NCI-H526 treated with DMSO at 0.1 percent for 48 hours (cell line): ENCODE measurements around the gene BBS9.

Experiments
- DNase-seq: peaks from one replicate; lab custom pipeline; 2025; lab: John Stamatoyannopoulos, UW

BBS9 gene

GRCh38 chr7:33614357-33615117 is 485.2 kb downstream of the BBS9 start:
- DNase-seq, result no peak

- DNase-seq, result no peak
These were observed 487.4 kb downstream of the BBS9 start for GRCh38 chr7:33616752-33617151.

GRCh38 chr7:33619264-33619663 is 489.9 kb downstream of the BBS9 start:
- DNase-seq, result no peak

GRCh38 chr7:33623267-33623666 is 493.9 kb downstream of the BBS9 start:
- no peak for DNase-seq

- no peak for DNase-seq
These were observed 494.9 kb downstream of the BBS9 start for GRCh38 chr7:33624215-33624614.

GRCh38 chr7:33626869-33627268 is 497.5 kb downstream of the BBS9 start:
- no peak for DNase-seq

GRCh38 chr7:33627741-33628140 is 498.4 kb downstream of the BBS9 start:
- DNase-seq, result no peak

GRCh38 chr7:33628894-33629293 is 499.5 kb downstream of the BBS9 start:
- DNase-seq, result no peak

- no peak for DNase-seq
These were observed 501.0 kb downstream of the BBS9 start for GRCh38 chr7:33630359-33630758.

- DNase-seq, result no peak
These were observed 503.0 kb downstream of the BBS9 start for GRCh38 chr7:33632322-33632721.

GRCh38 chr7:33632840-33633525 is 503.6 kb downstream of the BBS9 start:
- no peak for DNase-seq

GRCh38 chr7:33634606-33635005 is 505.2 kb downstream of the BBS9 start:
- DNase-seq, result no peak

- DNase-seq, result no peak
These were observed 507.0 kb downstream of the BBS9 start for GRCh38 chr7:33636359-33636758.

GRCh38 chr7:33639552-33640197 is 510.3 kb downstream of the BBS9 start:
- DNase-seq, result no peak

GRCh38 chr7:33640741-33641140 is 511.4 kb downstream of the BBS9 start:
- DNase-seq, result no peak

GRCh38 chr7:33642312-33642711 is 512.9 kb downstream of the BBS9 start:
- no peak for DNase-seq

GRCh38 chr7:33643530-33643929 is 514.2 kb downstream of the BBS9 start:
- no peak for DNase-seq

GRCh38 chr7:33644489-33644888 is 515.1 kb downstream of the BBS9 start:
- DNase-seq, result no peak

GRCh38 chr7:33645104-33645503 is 515.7 kb downstream of the BBS9 start:
- DNase-seq, result no peak

GRCh38 chr7:33646166-33646565 is 516.8 kb downstream of the BBS9 start:
- no peak for DNase-seq

GRCh38 chr7:33646891-33647391 is 517.6 kb downstream of the BBS9 start:
- no peak for DNase-seq

- no peak for DNase-seq
These were observed 520.4 kb downstream of the BBS9 start for GRCh38 chr7:33649476-33650441.
